ENCODE data around the gene FLVCR2.

DNA sequence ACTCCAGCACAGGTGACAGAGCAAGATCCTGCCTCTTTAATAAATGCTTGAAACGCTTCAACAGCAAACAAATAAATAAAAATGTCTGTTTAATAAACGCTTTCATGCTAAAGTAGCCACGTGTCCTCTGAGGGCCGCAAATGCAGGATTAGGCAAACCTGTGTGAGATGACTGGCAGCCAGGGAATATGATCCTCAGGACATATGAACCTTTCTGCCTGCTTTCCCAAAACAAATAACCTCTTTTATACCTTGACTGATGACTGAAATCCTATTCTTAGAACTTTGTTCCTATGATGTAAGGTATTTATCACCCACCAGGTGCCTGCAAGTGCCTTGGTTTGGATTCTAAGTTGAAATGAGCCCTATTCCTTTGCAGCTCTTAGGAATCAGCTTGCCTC is 14.5 kb upstream of the FLVCR2 start:
- TF ChIP-seq, protein P1, sequence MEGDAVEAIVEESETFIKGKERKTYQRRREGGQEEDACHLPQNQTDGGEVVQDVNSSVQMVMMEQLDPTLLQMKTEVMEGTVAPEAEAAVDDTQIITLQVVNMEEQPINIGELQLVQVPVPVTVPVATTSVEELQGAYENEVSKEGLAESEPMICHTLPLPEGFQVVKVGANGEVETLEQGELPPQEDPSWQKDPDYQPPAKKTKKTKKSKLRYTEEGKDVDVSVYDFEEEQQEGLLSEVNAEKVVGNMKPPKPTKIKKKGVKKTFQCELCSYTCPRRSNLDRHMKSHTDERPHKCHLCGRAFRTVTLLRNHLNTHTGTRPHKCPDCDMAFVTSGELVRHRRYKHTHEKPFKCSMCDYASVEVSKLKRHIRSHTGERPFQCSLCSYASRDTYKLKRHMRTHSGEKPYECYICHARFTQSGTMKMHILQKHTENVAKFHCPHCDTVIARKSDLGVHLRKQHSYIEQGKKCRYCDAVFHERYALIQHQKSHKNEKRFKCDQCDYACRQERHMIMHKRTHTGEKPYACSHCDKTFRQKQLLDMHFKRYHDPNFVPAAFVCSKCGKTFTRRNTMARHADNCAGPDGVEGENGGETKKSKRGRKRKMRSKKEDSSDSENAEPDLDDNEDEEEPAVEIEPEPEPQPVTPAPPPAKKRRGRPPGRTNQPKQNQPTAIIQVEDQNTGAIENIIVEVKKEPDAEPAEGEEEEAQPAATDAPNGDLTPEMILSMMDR (conservative IDR thresholded peaks at IDR 0.05): no peak
- TF ChIP-seq EZH2 (IDR thresholded peaks at IDR 0.05; ENCODE audit: low read depth): no peak

Data from PC-9 (cell line).